ENCODE measurements around the gene PDCD4.

The PDCD4 gene

GRCh38 chr10:110833234-110833940 lies 38.3 kb upstream of the PDCD4 start:
- H3K27ac ChIP-seq (ENCODE audit: low read depth, low read length), result no peak overlapping the region
- H3K36me3 ChIP-seq (ENCODE audit: insufficient read depth, low read length), result no peaks in the 10 kb centered on the region
- no peak overlapping the region for H3K4me3 ChIP-seq (ENCODE audit: low read length)
- 81% methylated on average over 11 of the region's 13 CpGs for WGBS
- no peaks in the 10 kb centered on the region for H3K9me3 ChIP-seq (ENCODE audit: insufficient read depth, low read depth, low read length)
- peaks cover 12% of the 10 kb centered on the region; the same call in 1 of the 2 replicates for H3K4me1 ChIP-seq (ENCODE audit: insufficient read depth, low read length)
- H3K9ac ChIP-seq (ENCODE audit: low read depth, low read length), result no peak overlapping the region
- H3K27me3 ChIP-seq (ENCODE audit: insufficient read depth, low read length), result no peaks in the 10 kb centered on the region

- Histone ChIP-seq H3K36me3 (ENCODE audit: insufficient read depth, low read length) (no peaks in the 10 kb centered on the region), H3K4me3 (ENCODE audit: low read length) (no peak overlapping the region), H3K27ac (ENCODE audit: low read depth, low read length) (no peak overlapping the region), H3K9me3 (ENCODE audit: insufficient read depth, low read depth, low read length) (no peaks in the 10 kb centered on the region), H3K9ac (ENCODE audit: low read depth, low read length) (no peak overlapping the region), H3K4me1 (ENCODE audit: insufficient read depth, low read length) (peaks cover 12% of the 10 kb centered on the region; the same call in 1 of the 2 replicates), H3K27me3 (ENCODE audit: insufficient read depth, low read length) (no peaks in the 10 kb centered on the region)
- whole genome bisulfite sequencing, result 91% methylated on average over 14 of the region's 14 CpGs
Observed at GRCh38 chr10:110833941-110834628, 37.6 kb upstream of the PDCD4 start.

- Histone ChIP-seq H3K9me3 (ENCODE audit: insufficient read depth, low read depth, low read length) (no peaks in the 10 kb centered on the region), H3K9ac (ENCODE audit: low read depth, low read length) (no peak overlapping the region), H3K36me3 (ENCODE audit: insufficient read depth, low read length) (no peaks in the 10 kb centered on the region), H3K27ac (ENCODE audit: low read depth, low read length) (no peak overlapping the region), H3K27me3 (ENCODE audit: insufficient read depth, low read length) (no peaks in the 10 kb centered on the region), H3K4me3 (ENCODE audit: low read length) (no peak overlapping the region), H3K4me1 (ENCODE audit: insufficient read depth, low read length) (peaks cover 12% of the 10 kb centered on the region; the same call in 1 of the 2 replicates)
- 68% methylated on average over 6 of the region's 6 CpGs for WGBS
Observed at GRCh38 chr10:110834629-110835301, 37.0 kb upstream of the PDCD4 start.

GRCh38 chr10:110835841-110836240 lies 35.9 kb upstream of the PDCD4 start:
- Histone ChIP-seq H3K9ac (ENCODE audit: low read depth, low read length) (no peak overlapping the region), H3K27me3 (ENCODE audit: insufficient read depth, low read length) (no peaks in the 10 kb centered on the region), H3K27ac (ENCODE audit: low read depth, low read length) (no peak overlapping the region), H3K36me3 (ENCODE audit: insufficient read depth, low read length) (no peaks in the 10 kb centered on the region), H3K4me1 (ENCODE audit: insufficient read depth, low read length) (peaks cover 12% of the 10 kb centered on the region; the same call in 1 of the 2 replicates), H3K9me3 (ENCODE audit: insufficient read depth, low read depth, low read length) (no peaks in the 10 kb centered on the region), H3K4me3 (ENCODE audit: low read length) (no peak overlapping the region)
- 89% methylated on average over 7 of the region's 7 CpGs for WGBS

- Histone ChIP-seq H3K9me3 (ENCODE audit: insufficient read depth, low read depth, low read length) (no peaks in the 10 kb centered on the region), H3K27ac (ENCODE audit: low read depth, low read length) (no peak overlapping the region), H3K9ac (ENCODE audit: low read depth, low read length) (no peak overlapping the region), H3K27me3 (ENCODE audit: insufficient read depth, low read length) (no peaks in the 10 kb centered on the region), H3K4me3 (ENCODE audit: low read length) (no peak overlapping the region), H3K36me3 (ENCODE audit: insufficient read depth, low read length) (no peaks in the 10 kb centered on the region), H3K4me1 (ENCODE audit: insufficient read depth, low read length) (peaks cover 12% of the 10 kb centered on the region; the same call in 1 of the 2 replicates)
- 97% methylated on average over 3 of the region's 3 CpGs for WGBS
Observed at GRCh38 chr10:110836706-110837105, 35.0 kb upstream of the PDCD4 start.

GRCh38 chr10:110837418-110838171 lies 34.1 kb upstream of the PDCD4 start:
- Histone ChIP-seq H3K9ac (ENCODE audit: low read depth, low read length) (no peak overlapping the region), H3K4me1 (ENCODE audit: insufficient read depth, low read length) (peaks cover 12% of the 10 kb centered on the region; the same call in 1 of the 2 replicates), H3K4me3 (ENCODE audit: low read length) (no peak overlapping the region), H3K27me3 (ENCODE audit: insufficient read depth, low read length) (no peaks in the 10 kb centered on the region), H3K36me3 (ENCODE audit: insufficient read depth, low read length) (no peaks in the 10 kb centered on the region), H3K9me3 (ENCODE audit: insufficient read depth, low read depth, low read length) (no peaks in the 10 kb centered on the region), H3K27ac (ENCODE audit: low read depth, low read length) (no peak overlapping the region)
- over 99% methylated on average over 2 of the region's 2 CpGs for WGBS

- Histone ChIP-seq H3K4me1 (ENCODE audit: insufficient read depth, low read length) (0 out of 2 replicates have a peak, but pooled peaks cover 4% of the 10 kb centered on the region), H3K4me3 (ENCODE audit: low read length) (no peak overlapping the region), H3K27me3 (ENCODE audit: insufficient read depth, low read length) (no peaks in the 10 kb centered on the region), H3K9me3 (ENCODE audit: insufficient read depth, low read depth, low read length) (no peaks in the 10 kb centered on the region), H3K27ac (ENCODE audit: low read depth, low read length) (no peak overlapping the region), H3K36me3 (ENCODE audit: insufficient read depth, low read length) (no peaks in the 10 kb centered on the region), H3K9ac (ENCODE audit: low read depth, low read length) (no peak overlapping the region)
- WGBS, result 84% methylated on average over 5 of the region's 5 CpGs
Observed at GRCh38 chr10:110840225-110840922, 31.4 kb upstream of the PDCD4 start.

GRCh38 chr10:110840923-110841428 lies 30.8 kb upstream of the PDCD4 start:
- no peaks in the 10 kb centered on the region for H3K27me3 ChIP-seq (ENCODE audit: insufficient read depth, low read length)
- WGBS, result over 99% methylated on average over 3 of the region's 3 CpGs
- H3K4me3 ChIP-seq (ENCODE audit: low read length), result no peak overlapping the region
- no peaks in the 10 kb centered on the region for H3K9me3 ChIP-seq (ENCODE audit: insufficient read depth, low read depth, low read length)
- no peaks in the 10 kb centered on the region for H3K4me1 ChIP-seq (ENCODE audit: insufficient read depth, low read length)
- no peaks in the 10 kb centered on the region for H3K36me3 ChIP-seq (ENCODE audit: insufficient read depth, low read length)
- H3K9ac ChIP-seq (ENCODE audit: low read depth, low read length), result no peak overlapping the region
- no peak overlapping the region for H3K27ac ChIP-seq (ENCODE audit: low read depth, low read length)

- Histone ChIP-seq H3K9me3 (ENCODE audit: insufficient read depth, low read depth, low read length) (no peaks in the 10 kb centered on the region), H3K4me1 (ENCODE audit: insufficient read depth, low read length) (no peaks in the 10 kb centered on the region), H3K36me3 (ENCODE audit: insufficient read depth, low read length) (no peaks in the 10 kb centered on the region), H3K4me3 (ENCODE audit: low read length) (no peak overlapping the region), H3K27ac (ENCODE audit: low read depth, low read length) (no peak overlapping the region), H3K9ac (ENCODE audit: low read depth, low read length) (no peak overlapping the region), H3K27me3 (ENCODE audit: insufficient read depth, low read length) (no peaks in the 10 kb centered on the region)
- WGBS, result 81% methylated on average over 9 of the region's 9 CpGs
Observed at GRCh38 chr10:110841767-110842267, 29.9 kb upstream of the PDCD4 start.

GRCh38 chr10:110842326-110842904 lies 29.3 kb upstream of the PDCD4 start:
- WGBS, result 75% methylated on average over 7 of the region's 7 CpGs
- Histone ChIP-seq H3K4me3 (ENCODE audit: low read length) (no peak overlapping the region), H3K4me1 (ENCODE audit: insufficient read depth, low read length) (no peaks in the 10 kb centered on the region), H3K9me3 (ENCODE audit: insufficient read depth, low read depth, low read length) (no peaks in the 10 kb centered on the region), H3K27me3 (ENCODE audit: insufficient read depth, low read length) (no peaks in the 10 kb centered on the region), H3K9ac (ENCODE audit: low read depth, low read length) (no peak overlapping the region), H3K27ac (ENCODE audit: low read depth, low read length) (no peak overlapping the region), H3K36me3 (ENCODE audit: insufficient read depth, low read length) (no peaks in the 10 kb centered on the region)
